ENCODE data around the gene PIK3R1. TPM values are rescaled to one million over a fixed set of nuclear protein-coding genes. Genes with fewer than 3 reads are reported as not detected.

The PIK3R1 gene
- total RNA-seq, 2 donors from 2014 or later = 29.8 to 30.2 TPM

- H3K27ac Mint-ChIP-seq = no peak overlapping the region
- peaks cover 17% of the 10 kb centered on the region for H3K4me1 Mint-ChIP-seq
Measured at GRCh38 chr5:68243681-68244080, 28.1 kb downstream of the PIK3R1 start.

GRCh38 chr5:68245319-68245718, 29.8 kb downstream of the PIK3R1 start:
- peaks cover 7% of the 10 kb centered on the region for H3K36me3 Mint-ChIP-seq (ENCODE audit: low read depth)
- H3K9me3 ChIP-seq (ENCODE audit: control insufficient read depth, low read length) = no peaks in the 10 kb centered on the region
- WGBS, 2 experiments (ENCODE audit: insufficient coverage in 1 of 2, insufficient read length in 1 of 2) = 69 to 91% methylated on average over 3 of the region's 3 CpGs
- H3K27ac Mint-ChIP-seq = no peak overlapping the region
- no peak overlapping the region for H3K4me3 Mint-ChIP-seq
- H3K36me3 ChIP-seq (ENCODE audit: control insufficient read depth, insufficient read depth, low read length) = no peaks in the 10 kb centered on the region
- no peak overlapping the region for H3K9ac ChIP-seq (ENCODE audit: extremely low read depth, low read length, poor library complexity, severe bottlenecking)
- TF ChIP-seq CTCF (conservative IDR thresholded peaks at IDR 0.05) = no peak
- no peaks in the 10 kb centered on the region for H3K9me3 Mint-ChIP-seq
- no peaks in the 10 kb centered on the region for H3K27me3 Mint-ChIP-seq (ENCODE audit: insufficient read depth)
- no peak for DNase-seq
- no peak overlapping the region for H3K4me3 ChIP-seq (ENCODE audit: low read length)
- peaks cover 28% of the 10 kb centered on the region for H3K4me1 Mint-ChIP-seq
- H3K4me1 ChIP-seq (ENCODE audit: control insufficient read depth, insufficient read depth, low read length) = peaks cover 8% of the 10 kb centered on the region
- no peaks in the 10 kb centered on the region for H3K27me3 ChIP-seq (ENCODE audit: control insufficient read depth, insufficient read depth, low read length, poor library complexity, severe bottlenecking)
- H3K27ac ChIP-seq (ENCODE audit: low read depth, low read length) = no peak overlapping the region

More at GRCh38 chr5:68243681-68244080, 28.1 kb downstream of the PIK3R1 start:
- Mint-ChIP-seq H3K4me3 (no peak overlapping the region), H3K27me3 (ENCODE audit: insufficient read depth) (no peaks in the 10 kb centered on the region), H3K9me3 (no peaks in the 10 kb centered on the region), H3K36me3 (ENCODE audit: low read depth) (peaks cover 7% of the 10 kb centered on the region)
- Histone ChIP-seq H3K9me3 (ENCODE audit: control insufficient read depth, low read length) (no peaks in the 10 kb centered on the region), H3K27me3 (ENCODE audit: control insufficient read depth, insufficient read depth, low read length, poor library complexity, severe bottlenecking) (no peaks in the 10 kb centered on the region), H3K27ac (ENCODE audit: low read depth, low read length) (no peak overlapping the region), H3K4me1 (ENCODE audit: control insufficient read depth, insufficient read depth, low read length) (no peaks in the 10 kb centered on the region), H3K4me3 (ENCODE audit: low read length) (no peak overlapping the region), H3K9ac (ENCODE audit: extremely low read depth, low read length, poor library complexity, severe bottlenecking) (no peak overlapping the region), H3K36me3 (ENCODE audit: control insufficient read depth, insufficient read depth, low read length) (no peaks in the 10 kb centered on the region)
- no peak for DNase-seq
- TF ChIP-seq CTCF (conservative IDR thresholded peaks at IDR 0.05) = no peak
- WGBS, 2 experiments (ENCODE audit: insufficient coverage in 1 of 2, insufficient read length in 1 of 2) = 97% methylated on average over 2 of the region's 2 CpGs; no CpG with 5 or more reads in 1 of the 2 experiments

- no peaks in the 10 kb centered on the region for H3K9me3 ChIP-seq (ENCODE audit: control insufficient read depth, low read length)
- H3K36me3 Mint-ChIP-seq (ENCODE audit: low read depth) = peaks cover 7% of the 10 kb centered on the region
- H3K9ac ChIP-seq (ENCODE audit: extremely low read depth, low read length, poor library complexity, severe bottlenecking) = no peak overlapping the region
- H3K4me1 Mint-ChIP-seq = peaks cover 36% of the 10 kb centered on the region
- no peaks in the 10 kb centered on the region for H3K36me3 ChIP-seq (ENCODE audit: control insufficient read depth, insufficient read depth, low read length)
- H3K27ac Mint-ChIP-seq = no peak overlapping the region
- peaks cover 12% of the 10 kb centered on the region for H3K4me1 ChIP-seq (ENCODE audit: control insufficient read depth, insufficient read depth, low read length)
- H3K27me3 Mint-ChIP-seq (ENCODE audit: insufficient read depth) = no peaks in the 10 kb centered on the region
- TF ChIP-seq CTCF (conservative IDR thresholded peaks at IDR 0.05) = peak; percentile 67
- WGBS, 2 experiments (ENCODE audit: insufficient coverage in 1 of 2, insufficient read length in 1 of 2) = 90% methylated on average over 2 to 3 of the region's 3 CpGs
- no peaks in the 10 kb centered on the region for H3K9me3 Mint-ChIP-seq
- H3K4me3 ChIP-seq (ENCODE audit: low read length) = no peak overlapping the region
- no peak for DNase-seq
- no peak overlapping the region for H3K4me3 Mint-ChIP-seq
- no peak overlapping the region for H3K27ac ChIP-seq (ENCODE audit: low read depth, low read length)
- H3K27me3 ChIP-seq (ENCODE audit: control insufficient read depth, insufficient read depth, low read length, poor library complexity, severe bottlenecking) = no peaks in the 10 kb centered on the region
Measured at GRCh38 chr5:68246802-68247201, 31.2 kb downstream of the PIK3R1 start.
